ENCODE results near the gene PDGFRB.

Gene PDGFRB

DNA sequence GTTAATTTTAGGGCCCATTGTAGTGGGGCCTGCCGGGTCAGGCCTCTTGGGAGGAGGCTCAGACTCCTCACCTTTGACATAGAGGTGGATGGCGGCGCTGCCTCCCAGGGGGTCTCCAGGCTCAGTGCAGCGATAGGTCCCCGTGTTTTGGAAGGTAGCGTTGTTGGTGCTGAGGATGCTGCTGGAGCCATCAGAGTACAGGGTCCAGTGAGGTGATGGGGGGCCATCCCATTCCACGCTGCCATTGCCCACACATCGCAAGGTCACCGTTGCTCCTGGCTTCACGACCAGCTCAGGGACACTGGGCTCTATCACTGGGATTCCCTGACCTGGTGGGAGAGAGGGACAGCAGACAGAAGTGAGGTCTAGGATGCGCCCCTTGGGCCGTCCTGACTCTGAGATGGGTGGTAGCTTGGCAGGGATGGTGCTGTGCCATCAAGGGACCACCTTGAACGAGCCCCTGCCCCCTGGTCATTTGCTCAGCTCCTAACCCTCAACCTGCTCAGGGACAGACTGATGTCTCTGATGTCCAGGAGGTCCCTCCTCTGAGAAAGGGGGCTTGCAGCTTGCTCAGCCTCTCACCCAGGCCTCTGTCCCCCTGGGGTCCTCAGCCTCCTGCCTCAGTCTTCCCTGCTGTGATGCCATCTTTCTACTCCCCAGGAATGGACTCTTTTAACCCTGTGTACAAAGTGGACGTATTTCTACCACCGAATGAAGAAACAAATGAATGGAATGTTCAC lies 74.8 kb downstream of the PDGFRB start:
- no peak for DNase-seq

DNA sequence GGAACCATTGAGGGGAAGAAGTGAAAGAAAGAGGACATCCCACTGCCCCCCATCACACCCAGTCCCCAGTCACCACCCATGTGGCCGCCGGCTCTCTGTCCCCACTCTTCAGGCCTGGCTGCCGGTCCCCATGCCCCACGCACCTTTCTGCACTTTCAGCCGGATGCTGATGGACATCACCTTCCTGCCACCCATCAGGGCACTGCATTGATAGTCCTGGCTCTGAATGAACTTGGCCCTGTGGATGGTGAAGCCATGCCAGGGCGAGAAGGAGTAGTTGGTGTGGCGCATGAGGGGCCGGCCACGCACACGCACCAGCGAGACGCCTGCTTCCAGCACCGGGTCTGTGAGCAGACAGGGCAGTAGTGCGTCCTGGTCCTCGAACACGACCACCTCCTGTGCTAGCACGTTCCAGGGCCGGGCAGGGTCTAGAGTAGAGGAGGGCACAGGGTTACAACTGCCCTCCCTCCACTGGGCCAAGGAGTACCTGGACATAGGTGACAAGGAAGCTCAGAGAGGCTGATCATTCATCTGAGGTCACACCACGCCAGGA lies 75.7 kb downstream of the PDGFRB start:
- DNase-seq, result no peak

DNA sequence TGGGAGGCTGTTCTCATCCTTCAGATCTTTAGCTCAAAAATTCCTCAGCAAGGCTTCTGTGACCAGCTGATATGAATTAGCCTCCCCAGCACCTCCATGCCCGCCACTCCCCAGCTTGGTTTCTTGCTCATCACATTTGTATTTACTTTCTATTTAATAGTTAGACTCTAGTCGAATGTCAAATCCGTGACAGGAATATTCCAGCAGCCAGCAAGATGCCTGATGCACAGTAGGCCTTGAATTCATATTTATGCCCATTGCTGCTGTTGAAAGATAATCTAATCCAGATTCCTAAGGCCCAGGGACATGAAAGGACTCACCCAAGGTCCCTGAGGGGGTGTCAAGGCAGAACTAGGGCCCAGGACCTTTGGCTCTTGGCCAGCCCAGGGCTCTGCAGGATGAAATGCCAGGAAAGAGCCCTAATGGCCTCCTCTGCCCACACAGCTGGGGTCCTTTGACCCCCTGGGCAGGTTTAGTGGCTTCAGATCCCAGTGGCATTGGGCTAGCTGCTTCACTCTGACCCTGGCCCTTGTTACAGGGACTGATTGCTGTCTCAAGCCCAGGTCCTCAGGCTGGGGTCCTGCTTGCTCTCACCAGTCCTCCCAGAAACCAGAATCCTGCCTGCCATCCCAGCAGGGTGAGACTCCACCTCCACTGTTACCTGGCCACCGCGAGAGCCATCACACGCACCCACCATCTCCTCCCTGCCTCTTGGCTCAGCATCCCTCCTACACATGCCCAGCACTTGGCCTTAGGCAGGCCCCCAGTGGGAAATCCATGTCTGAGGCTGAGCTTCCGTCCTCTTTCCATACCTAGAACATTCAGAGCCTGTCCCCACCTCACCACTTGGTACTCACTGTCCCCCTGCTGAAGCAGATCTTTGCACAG lies 76.6 kb downstream of the PDGFRB start:
- no peak for DNase-seq

DNA sequence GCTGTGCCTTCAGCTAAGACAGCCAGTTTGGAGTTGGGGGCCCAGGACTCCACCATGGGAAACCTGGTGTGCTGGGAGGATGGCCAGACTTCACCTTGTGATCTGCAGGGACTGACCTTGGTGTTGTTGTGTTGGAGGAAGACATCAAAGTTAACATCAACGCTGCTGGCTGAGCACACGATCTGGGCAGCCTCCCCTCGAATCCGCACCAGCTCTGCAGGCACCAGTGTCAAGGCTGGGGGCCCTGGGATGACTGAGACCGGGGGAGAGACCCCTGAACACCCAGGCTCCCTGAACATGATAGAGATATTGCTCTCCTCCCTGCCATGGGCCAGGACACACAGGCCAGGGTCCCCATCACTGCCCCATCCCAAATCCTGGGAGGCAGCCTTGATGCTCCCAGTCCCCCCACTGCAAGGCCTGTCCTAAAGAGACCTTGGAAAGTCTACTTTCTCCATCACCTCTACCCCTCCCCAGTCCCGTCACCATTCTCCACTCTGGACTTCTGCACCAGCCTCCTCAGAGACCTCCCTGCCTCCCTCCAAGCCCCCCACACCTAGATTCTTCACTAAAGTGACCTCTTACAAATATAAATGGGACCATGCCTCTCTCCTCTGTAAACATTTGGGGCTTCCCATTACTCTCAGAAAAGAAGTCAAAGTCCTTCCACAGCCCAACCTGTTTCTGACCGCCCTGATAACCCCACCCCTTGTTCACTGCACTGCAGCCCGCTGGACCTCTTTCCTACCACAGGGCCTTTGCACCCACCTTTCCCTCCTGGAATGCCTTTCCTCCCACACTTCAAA lies 77.4 kb downstream of the PDGFRB start:
- no peak for DNase-seq

DNA sequence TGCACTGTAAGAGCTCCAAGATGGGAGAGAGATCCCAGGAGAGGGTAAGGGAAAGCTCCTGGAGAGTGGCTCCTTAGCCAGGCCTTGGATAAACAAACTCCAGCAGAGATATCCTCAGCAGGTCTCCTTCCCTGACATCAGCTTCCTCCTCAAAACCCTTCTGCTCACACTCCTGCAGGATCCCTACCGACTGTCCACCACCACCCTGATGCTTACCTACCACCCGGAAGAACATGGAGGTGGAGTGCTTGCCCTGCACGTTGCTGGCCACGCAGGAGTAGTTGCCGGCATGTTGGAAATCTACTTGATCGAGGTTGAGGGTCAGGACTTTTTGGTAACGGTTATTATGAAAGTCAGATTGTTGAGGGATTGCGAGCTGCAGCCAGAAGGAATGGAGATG lies 78.6 kb downstream of the PDGFRB start:
- DNase-seq, result no peak

DNA sequence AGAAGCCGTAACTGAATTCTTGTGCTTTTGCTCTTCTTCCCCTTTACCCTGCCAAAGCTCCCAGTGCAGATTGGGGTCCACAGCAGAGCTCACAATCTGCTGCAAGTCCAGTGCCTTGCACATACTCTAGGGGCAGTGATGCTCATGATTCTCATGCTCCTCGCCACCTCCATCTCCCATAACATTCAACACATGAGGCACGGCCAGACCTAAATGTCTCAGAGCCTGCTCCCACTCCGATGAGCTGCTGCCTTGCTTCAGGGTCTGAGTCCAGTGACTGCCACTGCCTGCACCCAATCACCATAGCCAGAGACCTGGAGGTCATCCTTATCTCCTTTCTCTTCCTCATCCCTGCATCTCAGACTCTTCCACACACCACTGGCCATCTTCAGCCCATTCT lies 79.8 kb downstream of the PDGFRB start:
- no peak for DNase-seq

DNA sequence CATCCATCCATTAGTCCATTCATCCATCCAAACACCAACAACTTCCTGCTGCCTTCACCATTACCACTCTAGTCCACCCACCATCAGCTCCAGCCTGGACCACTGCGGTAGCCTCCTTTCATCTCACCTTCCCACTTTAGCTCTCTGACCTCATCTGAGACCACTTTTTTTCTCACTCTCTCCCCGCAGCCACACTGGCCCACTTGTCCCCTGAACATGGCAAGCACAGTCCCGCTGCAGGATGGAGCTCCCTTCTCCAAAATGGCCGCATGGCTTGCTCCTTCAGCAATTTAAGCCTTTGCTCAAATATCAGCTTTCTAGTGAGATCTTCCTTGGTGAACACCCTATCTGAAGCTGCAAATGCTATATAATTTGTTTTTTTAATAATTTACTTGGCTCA lies 80.4 kb downstream of the PDGFRB start:
- DNase-seq, result no peak

DNA sequence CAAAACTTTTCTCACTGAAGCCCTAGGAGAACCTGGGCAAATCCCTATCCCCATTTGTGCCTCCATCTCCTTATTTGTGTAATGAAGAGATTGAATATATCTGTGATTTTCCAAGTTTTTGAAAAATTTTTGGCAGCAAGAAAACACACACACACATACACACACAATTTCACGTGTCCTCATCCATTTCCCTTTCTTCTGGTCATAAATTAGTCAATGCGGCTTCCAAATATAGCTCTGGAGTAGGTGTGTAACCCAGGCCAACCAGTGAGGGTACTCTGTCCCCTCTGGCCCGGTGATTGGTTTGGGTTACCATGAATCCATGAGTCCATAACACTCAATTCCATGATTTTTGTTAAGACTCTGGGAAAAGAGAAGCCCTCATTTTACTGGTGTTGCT lies 82.0 kb downstream of the PDGFRB start:
- DNase-seq, result no peak

DNA sequence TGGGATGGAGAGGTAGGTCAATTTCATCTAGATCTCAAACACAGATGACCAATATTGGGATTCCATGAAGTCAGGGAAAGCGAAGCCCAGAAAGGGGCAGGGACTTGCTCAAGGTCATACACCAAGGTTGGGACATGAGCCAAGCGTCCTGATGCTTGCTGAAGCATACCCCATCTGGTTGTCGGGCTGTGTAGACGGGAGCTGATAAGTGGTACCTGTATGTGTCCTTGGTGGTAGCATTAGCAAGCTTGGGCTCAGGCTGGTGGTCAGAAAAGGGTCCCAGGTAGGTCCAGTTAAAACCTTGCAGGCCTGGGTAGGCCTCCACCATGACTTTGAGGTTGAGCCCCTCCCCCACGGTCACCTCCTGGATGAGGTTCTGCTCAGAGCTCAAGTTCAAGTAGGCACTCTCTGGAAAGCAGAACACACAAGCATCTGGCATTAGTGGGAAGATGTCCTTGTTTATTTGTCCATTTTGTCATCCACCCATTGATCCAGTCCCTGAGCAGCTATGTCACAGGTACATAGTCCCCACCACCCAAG lies 82.5 kb downstream of the PDGFRB start:
- no peak for DNase-seq

DNA sequence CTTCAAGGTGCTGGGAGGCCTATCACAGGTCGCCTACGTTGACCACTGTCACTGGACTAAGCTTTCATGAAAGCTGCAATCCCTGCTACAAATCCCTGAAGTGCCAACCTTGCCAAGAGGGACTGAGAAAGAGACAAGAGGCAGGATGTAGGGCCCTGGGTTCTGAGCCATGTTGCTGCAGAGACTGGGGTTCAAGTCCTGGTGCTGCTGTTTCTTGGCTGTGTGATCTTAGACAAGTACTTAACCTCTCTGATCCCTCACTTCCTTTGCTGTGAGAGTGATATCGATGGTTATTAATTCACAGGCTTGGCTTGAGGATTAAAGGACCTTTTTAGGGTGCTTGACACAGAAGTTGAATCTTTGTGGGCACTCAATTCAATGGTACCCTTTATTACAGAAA lies 84.8 kb downstream of the PDGFRB start:
- no peak for DNase-seq

DNA sequence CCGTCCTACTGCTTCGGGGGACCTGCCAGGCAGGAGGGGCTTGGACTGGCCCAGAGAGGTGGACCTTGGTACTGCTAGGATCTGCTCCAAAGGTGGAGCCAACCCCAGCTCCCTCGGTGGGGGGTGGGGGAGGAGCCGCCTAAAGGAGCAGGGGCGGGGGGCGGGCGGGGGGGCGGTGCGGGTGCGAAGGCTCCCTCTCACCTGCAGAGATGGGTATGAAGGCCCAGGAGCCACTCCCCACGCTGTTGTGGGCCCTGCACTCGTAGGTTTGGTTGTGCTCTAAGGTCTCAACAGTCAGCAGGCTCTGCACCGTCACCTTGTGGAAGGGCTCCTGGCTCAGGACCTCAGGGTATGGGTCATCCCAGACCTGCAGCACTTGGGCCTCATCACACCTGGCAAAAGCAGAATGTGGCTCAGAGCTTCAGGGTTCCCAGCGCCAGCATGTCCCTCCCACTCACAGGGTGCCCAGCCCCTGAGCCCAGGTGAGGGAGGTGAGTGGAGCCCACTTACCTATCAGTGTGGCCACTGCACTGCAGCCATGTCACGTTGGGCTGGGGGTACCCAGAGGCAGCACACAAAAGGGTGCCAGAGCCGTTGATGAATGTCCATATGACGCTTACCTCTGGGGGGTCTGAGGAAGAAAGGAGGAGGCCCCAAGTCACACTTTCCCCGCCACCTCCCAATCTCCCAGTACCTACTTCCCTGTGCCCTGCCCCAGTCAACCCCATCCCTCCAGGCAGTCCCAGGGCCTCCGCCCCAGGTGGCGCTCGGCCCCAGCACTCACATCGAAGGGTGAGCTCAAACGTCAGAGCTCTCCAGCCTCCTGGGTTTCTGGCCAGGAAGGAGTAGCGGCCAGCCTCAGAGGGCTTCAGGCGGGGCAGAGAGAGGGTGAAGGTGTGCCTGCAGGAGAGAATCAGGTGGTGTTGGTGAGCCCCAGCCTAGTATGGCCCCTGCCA lies 85.7 kb downstream of the PDGFRB start:
- DNase-seq, result no peak

DNA sequence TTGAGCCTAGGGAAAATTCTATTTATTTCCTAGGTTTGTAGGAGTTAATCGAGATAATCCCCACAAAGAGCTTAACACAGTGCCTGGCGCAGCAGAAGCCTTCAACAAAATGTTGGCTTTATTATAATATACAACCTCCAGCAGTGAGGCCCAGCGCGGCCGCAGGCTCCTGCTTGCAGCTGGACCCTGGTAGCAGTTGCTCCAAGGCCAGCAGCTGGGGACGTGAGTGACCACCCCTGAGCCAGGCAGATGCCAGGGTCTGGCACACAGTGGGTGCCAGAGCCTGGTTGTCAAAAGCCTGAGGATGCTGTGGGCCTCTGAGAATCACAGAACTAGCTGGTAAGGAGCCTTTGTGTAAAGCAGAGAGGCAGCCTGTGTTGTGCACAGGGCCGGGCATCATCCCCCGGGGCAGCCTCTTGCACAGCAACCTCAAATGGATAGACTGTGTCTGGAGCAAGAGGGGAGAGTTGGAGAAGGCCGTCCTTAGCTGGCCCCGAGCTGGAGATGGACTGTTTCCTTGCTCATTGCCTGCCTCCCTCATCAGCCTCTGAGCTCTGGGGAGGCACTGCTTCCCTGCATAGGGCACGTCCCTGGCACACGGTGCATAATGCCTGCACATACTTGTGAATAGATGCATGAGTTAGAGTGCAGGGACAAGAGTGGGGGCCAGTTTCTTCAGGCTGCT lies 86.5 kb downstream of the PDGFRB start:
- DNase-seq, result no peak

DNA sequence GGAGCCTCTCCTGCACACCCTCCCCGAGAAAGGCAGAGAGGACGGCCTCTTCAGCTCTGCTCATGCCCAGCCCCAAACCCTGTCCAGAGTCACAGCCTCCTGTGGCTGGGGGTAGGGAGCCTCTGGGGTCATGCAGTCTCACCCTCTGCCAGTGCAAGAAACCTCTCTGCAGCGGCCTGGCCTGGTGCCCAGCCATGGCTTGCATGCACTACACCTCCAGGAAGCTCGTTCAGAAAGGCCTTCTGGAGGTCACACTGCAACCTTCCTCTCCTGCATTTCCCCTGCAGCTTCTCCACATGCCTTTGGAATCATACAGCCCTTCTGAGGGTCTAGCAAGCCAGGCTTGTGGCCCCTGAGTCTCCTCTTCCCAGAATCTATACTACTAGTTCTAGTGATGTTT lies 87.2 kb downstream of the PDGFRB start:
- no peak for DNase-seq

DNA sequence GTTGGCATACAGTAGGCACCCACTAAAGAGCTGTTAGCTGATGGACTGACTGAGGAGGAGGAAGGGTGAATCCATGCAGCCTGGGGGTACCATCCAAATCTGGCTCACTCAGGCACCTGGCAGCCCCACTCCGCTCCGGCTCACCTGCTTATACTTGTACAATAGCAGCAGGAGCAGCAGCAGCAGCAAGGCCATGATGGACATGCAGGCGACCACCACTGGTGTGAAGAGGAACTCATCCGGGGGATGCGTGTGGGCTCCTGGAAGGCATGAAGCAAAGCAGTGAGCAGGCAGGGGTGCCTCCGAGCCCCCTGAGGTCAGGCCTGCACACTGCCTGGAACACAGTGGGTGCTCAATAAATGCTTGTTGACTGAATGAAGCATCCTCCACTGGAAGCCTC lies 87.6 kb downstream of the PDGFRB start:
- no peak for DNase-seq

DNA sequence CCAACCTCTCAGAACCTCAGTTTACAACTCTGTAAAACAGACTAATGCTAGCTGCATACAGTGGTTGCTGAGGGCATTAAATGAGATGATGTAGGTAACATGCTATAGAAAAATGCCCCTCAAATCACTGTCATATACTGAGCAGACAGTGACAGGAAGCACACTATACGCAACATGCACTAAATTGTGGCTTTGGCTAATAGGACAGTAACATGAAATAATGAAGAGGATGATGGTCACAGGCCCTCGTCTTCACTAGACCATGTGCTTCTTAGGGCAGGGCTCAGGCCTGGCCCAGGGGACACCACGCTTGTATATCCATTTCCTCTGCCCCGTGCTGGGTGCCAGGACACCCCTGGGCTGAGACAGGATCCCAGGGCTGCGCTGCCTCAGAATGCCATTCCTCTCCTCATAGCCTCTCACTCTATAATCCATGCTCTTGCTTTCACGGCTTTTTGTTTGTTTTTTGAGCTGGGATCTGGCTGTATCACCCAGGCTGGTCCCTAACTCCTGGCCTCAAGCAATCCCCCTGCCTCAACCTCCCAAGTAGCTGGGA lies 88.2 kb downstream of the PDGFRB start:
- DNase-seq, result no peak

DNA sequence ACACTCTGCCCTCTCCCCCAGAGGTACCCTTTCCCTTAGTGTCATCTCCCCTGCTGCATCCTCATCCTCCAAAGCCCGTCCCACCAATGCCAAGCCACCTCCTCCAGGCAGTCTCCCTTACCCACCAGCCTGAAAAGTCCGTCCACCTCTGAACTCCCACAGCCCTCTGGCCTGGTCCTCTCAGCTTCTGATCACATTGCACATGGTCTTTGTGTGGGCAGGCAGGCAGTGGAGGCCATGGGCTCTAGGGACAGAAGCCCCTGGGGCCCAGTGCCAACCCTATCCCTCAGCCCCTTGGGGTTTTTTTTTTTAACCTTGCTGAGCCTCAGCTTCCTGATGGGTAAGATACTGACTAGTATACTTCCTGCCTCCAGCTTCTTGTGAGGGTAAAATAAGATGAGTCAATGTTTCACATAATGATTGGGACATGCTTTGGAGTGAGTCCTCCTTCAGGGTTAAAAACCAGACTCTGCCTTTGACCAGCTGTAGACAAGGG lies 88.7 kb downstream of the PDGFRB start:
- DNase-seq, result no peak

DNA sequence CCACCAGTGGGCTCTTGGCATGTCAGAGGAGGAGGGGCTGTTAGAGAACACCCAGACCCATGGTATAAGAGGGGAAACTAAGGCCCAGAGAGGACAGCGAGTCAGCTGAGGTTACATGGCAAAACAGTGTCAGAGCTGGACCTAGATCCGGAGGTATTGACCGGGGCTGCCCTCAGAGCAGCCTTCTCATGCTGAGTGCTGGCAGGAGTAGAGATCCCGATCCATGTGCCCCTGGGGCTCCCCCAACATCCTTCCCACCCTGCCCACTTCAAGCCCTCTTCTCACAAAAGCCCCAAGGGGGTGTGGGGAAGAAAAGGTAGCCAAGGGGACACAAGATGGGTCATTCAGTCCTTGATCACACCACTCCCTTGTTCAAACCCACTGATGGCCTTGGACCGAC lies 89.2 kb downstream of the PDGFRB start:
- no peak for DNase-seq

DNA sequence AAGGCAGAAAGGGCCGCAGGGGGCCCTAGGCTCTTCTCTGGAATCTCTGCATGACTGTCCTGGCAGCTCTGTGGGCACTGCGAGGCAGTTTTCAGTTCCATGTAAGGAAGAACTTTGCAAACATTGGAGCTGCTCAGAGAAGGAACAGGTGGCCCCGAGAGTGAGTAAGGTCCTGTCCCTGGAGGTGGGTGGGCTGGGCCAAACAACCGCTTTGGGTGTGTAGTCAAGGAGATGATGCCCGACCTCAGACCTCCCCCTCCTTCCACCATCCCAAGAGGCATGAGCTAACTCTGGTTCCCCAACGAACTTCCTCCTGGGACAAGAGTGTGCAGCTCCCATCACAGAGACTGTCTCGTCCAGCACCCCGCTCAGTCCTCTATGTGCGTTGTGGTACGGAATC lies 89.8 kb downstream of the PDGFRB start:
- DNase-seq, result no peak

DNA sequence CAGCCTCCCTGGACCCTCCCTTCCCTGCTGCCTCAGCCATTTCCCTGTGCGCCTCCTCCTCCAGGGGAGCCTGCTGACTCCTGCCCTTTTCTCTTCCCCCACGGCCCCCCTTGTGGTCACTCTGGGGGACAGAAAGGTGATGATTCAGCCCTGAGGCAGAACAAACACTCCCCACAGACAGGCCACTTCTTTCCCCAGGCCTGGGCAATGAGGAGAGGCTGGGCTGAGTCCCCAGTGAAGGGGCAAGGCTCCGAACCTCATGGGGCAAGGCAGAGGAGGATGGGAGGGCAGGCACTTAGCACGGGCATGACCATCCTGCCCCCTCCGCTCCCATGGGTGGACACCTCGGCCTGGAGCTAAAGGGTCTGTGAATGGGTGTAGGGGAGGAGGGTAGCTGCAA lies 90.3 kb downstream of the PDGFRB start:
- no peak for DNase-seq

DNA sequence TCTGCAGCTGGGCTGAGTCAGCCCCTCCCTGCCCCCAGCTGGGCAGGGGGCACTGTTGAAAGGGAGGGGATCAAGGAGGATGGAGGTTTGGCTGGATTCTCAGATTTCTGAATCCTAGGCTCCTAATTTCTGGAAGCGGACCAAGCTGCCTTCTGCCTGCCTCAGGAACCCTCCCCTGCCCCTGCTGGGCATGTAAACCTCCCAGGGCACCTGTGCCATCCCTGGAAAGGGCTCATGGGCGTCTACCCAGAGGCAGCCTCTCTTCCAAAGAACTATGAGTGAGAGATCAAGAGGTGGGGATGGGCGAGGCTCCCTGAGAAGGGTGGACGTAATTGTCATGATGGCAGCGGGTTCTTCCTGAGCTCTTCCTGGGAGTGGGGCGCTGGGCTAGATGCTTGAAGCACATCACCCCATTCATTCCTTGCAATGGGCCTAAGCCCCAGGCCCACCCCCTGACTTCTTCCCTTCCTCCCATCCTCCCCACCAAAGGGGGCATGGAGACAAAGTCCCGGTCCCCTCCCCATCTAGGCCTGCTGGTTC lies 90.9 kb downstream of the PDGFRB start:
- DNase-seq, result no peak

Data from NCI-H748 treated with DMSO at 0.1 percent for 48 hours (cell line).